BJ (cell line): ENCODE measurements around the gene AVPR2. TPM values are rescaled to one million over a fixed set of nuclear protein-coding genes. Genes with fewer than 3 reads are reported as not detected.

ENCODE experiments used
- CTCF ChIA-PET: fragments of 350-600 bp; formaldehyde crosslinking; extraction: SDS; loops from one replicate; lab custom pipeline; 2021; ENCODE audit warnings: antibody characterized with exemption, inconsistent platforms; lab: Yijun Ruan, JAX
- POLR2A ChIA-PET: fragments of 300-600 bp; sonication (Branson Sonifier 250); formaldehyde crosslinking; extraction: SDS; loops from one replicate; lab custom pipeline; 2021; ENCODE audit warnings: antibody characterized with exemption; lab: Charles Lee
- DNase-seq: peaks from one replicate; pipeline ENCODE4 v3.0.0-alpha.2; 2011; ENCODE audit warnings: low read depth
- H3K27me3 ChIP-seq: 2 replicates; pipeline ENCODE4 v1.6.0; 2011; ENCODE audit warnings: low read length; ENCODE audit not compliant: control insufficient read depth, insufficient read depth
- H3K36me3 ChIP-seq: 2 replicates; pipeline ENCODE4 v1.5.1; 2011; ENCODE audit warnings: low read length; ENCODE audit not compliant: control insufficient read depth, insufficient read depth
- H3K4me3 ChIP-seq: 2 replicates; pipeline ENCODE4 v1.5.1; 2011; ENCODE audit warnings: low read depth, mild to moderate bottlenecking, control low read depth, low read length
- polyA plus RNA-seq: library from polyadenylated mRNA; depleted of rRNA; stranded (reverse); fragments of >200 nt; gene quantifications from 2 replicates; pipeline ENCODE4 v1.2.3, GENCODE V29; 2011
- TF ChIP-seq, protein P1 (sequence below): IDR thresholded peaks from 2 replicates; pipeline ENCODE4 v1.5.1; 2011; ENCODE audit warnings: low read depth, mild to moderate bottlenecking, control low read depth, inconsistent platforms, low read length, moderate library complexity; ENCODE audit not compliant: insufficient read depth

Gene AVPR2
- polyA plus RNA-seq, 1 experiment: not detected

DNA sequence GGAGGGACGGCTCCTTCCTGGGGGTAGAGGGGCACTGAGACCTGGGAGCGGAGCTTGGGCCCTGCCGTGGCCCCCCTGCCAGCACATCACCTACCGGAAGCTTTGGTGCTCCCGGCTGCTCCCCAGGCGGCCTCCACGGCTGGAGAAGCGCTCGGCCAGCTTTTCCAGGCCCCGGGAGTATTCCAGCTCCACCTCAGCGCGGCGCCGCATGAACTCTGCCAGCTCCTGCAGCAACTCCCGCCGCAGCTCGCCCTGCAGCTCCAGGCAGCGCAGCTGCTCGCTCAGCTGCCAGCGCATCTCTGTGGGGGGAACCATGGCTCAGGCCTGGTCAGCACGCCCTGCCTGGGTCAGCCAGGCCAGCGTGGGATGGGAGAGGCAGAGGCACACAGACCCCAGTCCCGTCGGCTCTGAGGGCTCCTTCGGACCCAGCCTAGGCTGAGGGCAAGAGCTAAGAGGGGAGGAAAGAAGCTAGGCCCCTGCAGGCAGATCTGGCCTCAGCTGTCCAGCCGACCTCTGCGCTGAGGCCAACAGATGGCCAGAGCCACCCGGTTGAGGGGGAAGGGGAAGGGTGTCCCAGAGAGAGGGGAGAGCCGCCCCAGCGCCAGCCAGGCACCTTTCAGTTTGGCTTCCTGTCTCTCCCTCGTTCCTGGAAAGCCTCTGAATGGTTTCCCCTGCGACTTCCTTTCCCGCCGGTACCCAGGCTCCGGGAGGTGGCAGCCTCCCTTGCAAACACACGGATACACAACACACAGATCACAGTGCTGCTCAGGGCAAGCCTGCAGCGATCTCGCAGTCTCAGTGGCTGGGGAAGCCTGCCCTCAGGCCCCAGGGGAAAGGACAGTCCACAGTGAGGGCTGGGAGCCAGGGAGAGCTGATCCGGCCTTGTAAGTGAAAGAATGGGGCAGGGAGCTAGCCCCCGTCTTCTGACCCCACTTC lies 17.3 kb downstream of the AVPR2 start:
- Histone ChIP-seq H3K36me3 (no peaks in the 10 kb centered on the region), H3K27me3 (no peaks in the 10 kb centered on the region), H3K4me3 (no peak overlapping the region)
- CTCF ChIA-PET: interaction anchor here (0.6 to 2.4 kb wide), 7 partner anchors 11 to 157 kb away, joined by 3 to 26 read pairs (median 5); partner anchors contain the start of gene PLXNB3
- POLR2A ChIA-PET: no interaction called here
- no peak for DNase-seq
- TF ChIP-seq, protein P1, sequence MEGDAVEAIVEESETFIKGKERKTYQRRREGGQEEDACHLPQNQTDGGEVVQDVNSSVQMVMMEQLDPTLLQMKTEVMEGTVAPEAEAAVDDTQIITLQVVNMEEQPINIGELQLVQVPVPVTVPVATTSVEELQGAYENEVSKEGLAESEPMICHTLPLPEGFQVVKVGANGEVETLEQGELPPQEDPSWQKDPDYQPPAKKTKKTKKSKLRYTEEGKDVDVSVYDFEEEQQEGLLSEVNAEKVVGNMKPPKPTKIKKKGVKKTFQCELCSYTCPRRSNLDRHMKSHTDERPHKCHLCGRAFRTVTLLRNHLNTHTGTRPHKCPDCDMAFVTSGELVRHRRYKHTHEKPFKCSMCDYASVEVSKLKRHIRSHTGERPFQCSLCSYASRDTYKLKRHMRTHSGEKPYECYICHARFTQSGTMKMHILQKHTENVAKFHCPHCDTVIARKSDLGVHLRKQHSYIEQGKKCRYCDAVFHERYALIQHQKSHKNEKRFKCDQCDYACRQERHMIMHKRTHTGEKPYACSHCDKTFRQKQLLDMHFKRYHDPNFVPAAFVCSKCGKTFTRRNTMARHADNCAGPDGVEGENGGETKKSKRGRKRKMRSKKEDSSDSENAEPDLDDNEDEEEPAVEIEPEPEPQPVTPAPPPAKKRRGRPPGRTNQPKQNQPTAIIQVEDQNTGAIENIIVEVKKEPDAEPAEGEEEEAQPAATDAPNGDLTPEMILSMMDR: no peak

GRCh38 chrX:153922932-153923857 lies 18.7 kb downstream of the AVPR2 start:
- no peak overlapping the region for H3K4me3 ChIP-seq
- DNase-seq: no peak
- H3K27me3 ChIP-seq: no peaks in the 10 kb centered on the region
- POLR2A ChIA-PET: no interaction called here
- no peaks in the 10 kb centered on the region for H3K36me3 ChIP-seq
- TF ChIP-seq, protein P1: peak; percentile 73
- CTCF ChIA-PET: interaction anchor here (1.0 to 3.2 kb wide), 9 partner anchors 12 to 159 kb away, joined by 3 to 26 read pairs (median 6); partner anchors contain the start of gene PLXNB3

DNA sequence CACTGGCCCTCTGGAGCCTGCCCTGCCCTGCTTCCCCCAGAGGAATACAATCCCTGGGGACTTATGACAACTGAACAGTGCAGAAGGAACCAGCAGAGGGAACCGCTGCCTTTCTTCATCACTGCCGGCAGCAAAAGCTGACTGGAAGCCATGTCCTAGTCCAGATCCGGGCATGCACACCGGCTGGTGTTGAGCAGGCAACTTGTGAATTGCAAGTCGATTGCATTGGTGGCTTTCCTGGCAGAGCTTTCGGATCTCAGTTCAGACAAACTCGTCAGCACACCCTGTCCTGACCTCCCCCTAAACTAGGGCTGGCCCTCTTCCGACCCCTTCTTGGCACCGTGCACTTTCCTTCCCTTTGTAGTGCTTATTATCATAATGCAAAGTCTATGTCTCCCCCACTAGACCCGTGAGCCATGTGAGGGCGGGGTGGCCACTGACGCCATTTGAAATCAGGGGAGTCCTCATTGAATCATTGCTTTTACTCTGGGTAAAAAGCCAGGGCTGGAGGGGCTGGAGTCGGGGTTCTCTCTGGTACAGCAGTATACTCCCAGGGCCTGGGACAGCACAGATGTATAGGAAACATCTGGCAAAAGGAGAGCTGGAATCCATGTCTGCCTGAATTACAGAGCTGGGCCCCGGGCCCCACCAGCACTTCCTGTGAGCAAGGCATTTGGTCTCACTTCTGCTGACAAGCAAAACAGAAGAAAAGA lies 19.8 kb downstream of the AVPR2 start:
- POLR2A ChIA-PET: no interaction called here
- no peak for DNase-seq
- TF ChIP-seq, protein P1: peak; percentile 30
- CTCF ChIA-PET: interaction anchor here (1.9 to 3.2 kb wide), 2 partner anchors 23 to 160 kb away, joined by 6 to 23 read pairs; partner anchors contain the start of gene PLXNB3
- Histone ChIP-seq H3K4me3 (no peak overlapping the region), H3K36me3 (no peaks in the 10 kb centered on the region), H3K27me3 (no peaks in the 10 kb centered on the region)

GRCh38 chrX:153925387-153925738 lies 20.9 kb downstream of the AVPR2 start:
- DNase-seq: no peak
- peaks cover 3% of the 10 kb centered on the region for H3K36me3 ChIP-seq
- H3K4me3 ChIP-seq: no peak overlapping the region
- CTCF ChIA-PET: interaction anchor here (1.9 to 3.2 kb wide), 2 partner anchors 22 to 161 kb away, joined by 6 to 23 read pairs; partner anchors contain the start of gene PLXNB3
- POLR2A ChIA-PET: no interaction called here
- TF ChIP-seq, protein P1: no peak
- H3K27me3 ChIP-seq: no peaks in the 10 kb centered on the region
